ENCODE results near the gene OLFM2. TPM values are rescaled to one million over a fixed set of nuclear protein-coding genes. Genes with fewer than 3 reads are reported as not detected.

Gene OLFM2
- total and polyA plus RNA-seq, 3 donors from 2014 or later, result 15.9 to 27.0 (median 22.5) TPM

DNA sequence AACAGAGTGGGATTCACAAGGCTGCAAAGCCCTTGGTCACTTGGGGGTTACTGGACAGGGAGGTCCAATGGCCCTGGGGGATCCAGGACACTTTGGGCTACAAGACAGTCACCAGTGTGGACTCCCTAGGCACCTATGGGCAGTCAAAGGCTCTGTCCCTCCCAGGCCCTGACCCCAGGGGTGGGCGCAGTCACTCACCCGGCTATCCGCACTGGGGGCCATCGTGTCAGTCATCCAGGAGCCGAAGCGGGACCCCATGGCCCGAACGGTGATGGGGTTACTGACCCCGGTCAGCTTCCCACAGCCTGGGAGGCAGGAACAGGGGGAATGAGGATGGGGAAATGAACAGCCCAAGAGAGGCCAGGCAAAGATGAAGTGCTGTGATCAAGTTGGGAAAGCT is 79.7 kb downstream of the OLFM2 start:
- no peak for DNase-seq
- no peak for TF ChIP-seq POLR2A (IDR thresholded peaks at IDR 0.05)
- TF ChIP-seq, protein P1, sequence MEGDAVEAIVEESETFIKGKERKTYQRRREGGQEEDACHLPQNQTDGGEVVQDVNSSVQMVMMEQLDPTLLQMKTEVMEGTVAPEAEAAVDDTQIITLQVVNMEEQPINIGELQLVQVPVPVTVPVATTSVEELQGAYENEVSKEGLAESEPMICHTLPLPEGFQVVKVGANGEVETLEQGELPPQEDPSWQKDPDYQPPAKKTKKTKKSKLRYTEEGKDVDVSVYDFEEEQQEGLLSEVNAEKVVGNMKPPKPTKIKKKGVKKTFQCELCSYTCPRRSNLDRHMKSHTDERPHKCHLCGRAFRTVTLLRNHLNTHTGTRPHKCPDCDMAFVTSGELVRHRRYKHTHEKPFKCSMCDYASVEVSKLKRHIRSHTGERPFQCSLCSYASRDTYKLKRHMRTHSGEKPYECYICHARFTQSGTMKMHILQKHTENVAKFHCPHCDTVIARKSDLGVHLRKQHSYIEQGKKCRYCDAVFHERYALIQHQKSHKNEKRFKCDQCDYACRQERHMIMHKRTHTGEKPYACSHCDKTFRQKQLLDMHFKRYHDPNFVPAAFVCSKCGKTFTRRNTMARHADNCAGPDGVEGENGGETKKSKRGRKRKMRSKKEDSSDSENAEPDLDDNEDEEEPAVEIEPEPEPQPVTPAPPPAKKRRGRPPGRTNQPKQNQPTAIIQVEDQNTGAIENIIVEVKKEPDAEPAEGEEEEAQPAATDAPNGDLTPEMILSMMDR (IDR thresholded peaks at IDR 0.05), result no peak
- 91 to 98% methylated on average over 6 to 9 of the region's 9 CpGs for WGBS, 2 donors
- Histone ChIP-seq H3K9me3 (no peaks in the 10 kb centered on the region), H3K36me3 (ENCODE audit: low read depth, missing control alignments) (no peaks in the 10 kb centered on the region), H3K27me3 (no peaks in the 10 kb centered on the region), H3K27ac (no peak overlapping the region), H3K4me1 (no peaks in the 10 kb centered on the region), H3K4me3 (no peak overlapping the region)
- intact Hi-C loops (cut with DNase I; ENCODE audit: low total_unique reads), result no loop called here

DNA sequence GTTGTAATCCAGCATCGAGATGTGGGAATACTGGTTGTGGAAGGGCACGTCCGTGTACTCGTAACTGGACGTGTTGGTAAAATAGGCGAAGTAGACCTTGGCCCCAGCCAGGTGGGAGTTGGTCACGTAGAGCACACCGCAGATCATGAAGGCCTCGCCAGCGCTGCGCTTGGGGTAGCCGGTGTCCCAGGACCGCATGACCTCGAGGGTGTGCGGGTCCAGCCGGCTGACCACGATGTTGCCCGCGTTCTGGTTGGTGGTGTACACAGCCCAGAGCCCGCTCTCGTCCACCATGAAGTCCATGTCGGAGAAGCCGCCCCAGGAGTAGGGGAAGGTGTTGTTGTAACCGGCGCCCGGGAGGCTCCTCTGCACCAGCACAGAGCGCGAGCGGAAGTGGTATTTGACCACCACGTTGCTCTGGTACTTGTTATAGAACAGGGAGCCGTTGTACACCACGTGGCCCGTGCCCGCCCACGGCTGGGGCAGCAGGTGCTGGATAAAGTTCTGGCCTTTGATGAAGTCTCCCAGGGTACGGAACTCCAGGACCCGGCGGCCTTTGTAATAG is 82.0 kb downstream of the OLFM2 start:
- Histone ChIP-seq H3K4me1 (no peaks in the 10 kb centered on the region), H3K9me3 (no peaks in the 10 kb centered on the region), H3K4me3 (no peak overlapping the region), H3K27ac (no peak overlapping the region), H3K27me3 (no peaks in the 10 kb centered on the region), H3K36me3 (ENCODE audit: low read depth, missing control alignments) (no peaks in the 10 kb centered on the region)
- TF ChIP-seq POLR2A (IDR thresholded peaks at IDR 0.05), result no peak
- TF ChIP-seq, protein P1 (IDR thresholded peaks at IDR 0.05), result no peak
- WGBS, 2 donors, result 95 to 96% methylated on average over 25 to 38 of the region's 38 CpGs
- intact Hi-C loops (cut with DNase I; ENCODE audit: low total_unique reads), result no loop called here
- no peak for DNase-seq

DNA sequence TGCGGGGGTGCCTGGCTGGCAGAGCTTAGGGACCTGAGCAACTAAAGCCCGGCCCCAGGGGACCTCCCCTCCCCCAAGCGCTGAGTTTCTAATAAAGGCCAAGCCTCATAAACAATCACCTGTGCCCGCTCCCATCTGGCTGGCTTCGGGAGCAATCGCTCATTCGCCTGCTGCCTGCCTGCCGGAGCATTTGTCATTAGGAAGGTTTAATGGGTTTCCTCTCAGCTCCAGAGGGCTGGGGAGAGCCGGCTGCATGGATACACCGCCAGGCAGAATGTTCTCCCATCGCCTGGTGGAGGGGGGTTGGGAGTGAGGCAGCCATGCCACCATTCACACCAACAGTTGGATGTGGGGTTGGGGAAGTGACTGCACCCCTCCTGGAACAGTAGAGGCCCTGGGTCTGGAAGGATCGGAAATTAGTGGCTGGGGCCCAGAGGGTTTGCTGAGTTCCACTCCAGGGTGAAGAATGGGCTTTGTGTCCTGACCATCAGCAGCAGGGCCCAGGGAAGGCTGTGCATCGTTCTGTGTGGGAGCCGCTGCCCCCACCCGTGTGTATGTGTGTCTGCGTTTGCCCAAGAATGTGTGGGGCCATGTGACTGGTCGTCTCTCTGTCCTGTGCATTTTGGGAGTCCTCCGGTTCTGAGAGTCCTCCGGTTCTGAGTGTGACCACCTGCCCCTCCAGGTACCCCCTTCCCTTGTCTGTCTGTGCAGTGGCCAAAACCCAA is 85.9 kb downstream of the OLFM2 start:
- Histone ChIP-seq H3K4me1 (peaks cover 17% of the 10 kb centered on the region), H3K27me3 (no peaks in the 10 kb centered on the region), H3K36me3 (ENCODE audit: low read depth, missing control alignments) (no peaks in the 10 kb centered on the region), H3K27ac (no peak overlapping the region), H3K9me3 (no peaks in the 10 kb centered on the region), H3K4me3 (no peak overlapping the region)
- TF ChIP-seq POLR2A (IDR thresholded peaks at IDR 0.05), result no peak
- TF ChIP-seq, protein P1 (IDR thresholded peaks at IDR 0.05), result no peak
- intact Hi-C loops (cut with DNase I; ENCODE audit: low total_unique reads), result no loop called here
- 69 to 76% methylated on average over 19 of the region's 19 CpGs for WGBS, 2 donors
- DNase-seq, result no peak

DNA sequence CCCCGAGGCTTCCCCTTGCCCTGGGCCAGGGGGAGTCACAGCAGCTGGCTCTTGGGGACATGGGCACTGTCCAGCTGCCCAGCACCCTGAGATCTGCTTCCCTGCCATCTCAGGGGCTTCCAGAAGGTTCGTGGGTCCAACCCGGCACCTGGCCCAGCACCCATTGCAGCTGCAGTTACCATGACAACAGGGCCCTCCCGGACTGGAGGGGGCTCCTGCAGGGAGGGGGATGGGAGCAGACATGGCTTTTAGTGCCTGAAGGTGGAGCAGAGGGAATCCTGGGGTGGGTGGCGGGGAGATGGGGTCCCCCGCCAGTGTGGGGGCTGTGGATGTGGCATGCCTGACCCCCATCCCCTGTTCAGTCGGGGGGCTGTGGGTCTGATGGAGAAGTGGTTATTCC is 86.5 kb downstream of the OLFM2 start:
- DNase-seq, result no peak
- H3K27me3 ChIP-seq, result no peaks in the 10 kb centered on the region
- intact Hi-C loops (cut with DNase I; ENCODE audit: low total_unique reads), result no loop called here
- no peak overlapping the region for H3K27ac ChIP-seq
- H3K4me1 ChIP-seq, result peaks cover 21% of the 10 kb centered on the region
- TF ChIP-seq POLR2A (IDR thresholded peaks at IDR 0.05), result no peak
- TF ChIP-seq, protein P1 (IDR thresholded peaks at IDR 0.05), result no peak
- no peaks in the 10 kb centered on the region for H3K36me3 ChIP-seq (ENCODE audit: low read depth, missing control alignments)
- no peak overlapping the region for H3K4me3 ChIP-seq
- 81% methylated on average over 7 of the region's 7 CpGs; no CpG with 5 or more reads in 1 of the 2 donors for WGBS, 2 donors
- no peaks in the 10 kb centered on the region for H3K9me3 ChIP-seq

DNA sequence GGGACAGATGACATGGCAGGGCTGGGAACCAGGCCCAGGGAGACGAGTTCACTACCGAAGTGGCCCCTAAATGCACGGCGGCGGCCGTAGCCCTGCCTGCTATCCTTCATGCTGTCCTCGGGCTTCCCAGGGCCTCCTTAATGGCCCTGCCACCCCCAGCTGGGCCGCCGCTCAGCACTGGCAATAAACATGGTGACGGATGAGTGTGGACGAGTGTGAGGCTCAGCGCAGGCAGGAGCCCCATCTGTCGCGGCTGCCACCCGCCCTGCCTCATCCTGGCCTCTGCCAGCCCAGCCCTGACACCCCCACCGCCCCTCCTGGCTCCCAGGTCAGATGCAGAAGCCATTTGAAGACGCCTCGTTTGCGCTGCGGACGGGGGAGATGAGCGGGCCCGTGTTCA is 87.6 kb downstream of the OLFM2 start:
- H3K9me3 ChIP-seq, result no peaks in the 10 kb centered on the region
- H3K27ac ChIP-seq, result no peak overlapping the region
- intact Hi-C loops (cut with DNase I; ENCODE audit: low total_unique reads), result no loop called here
- WGBS, 2 donors, result 82 to 86% methylated on average over 17 to 23 of the region's 23 CpGs
- TF ChIP-seq, protein P1 (IDR thresholded peaks at IDR 0.05), result no peak
- no peak for TF ChIP-seq POLR2A (IDR thresholded peaks at IDR 0.05)
- H3K4me3 ChIP-seq, result no peak overlapping the region
- peaks cover 32% of the 10 kb centered on the region for H3K4me1 ChIP-seq
- no peak for DNase-seq
- H3K36me3 ChIP-seq (ENCODE audit: low read depth, missing control alignments), result no peaks in the 10 kb centered on the region
- no peaks in the 10 kb centered on the region for H3K27me3 ChIP-seq
